Limb (tissue), 2 donors: ENCODE results near the gene OR3A2.
"Not testable (repeated sequence)": the region's sequence is repeated elsewhere in the genome, so short reads cannot be mapped to it uniquely, and the experiment has no call there.

Source experiments
- DNase-seq, 2 donors: peaks; one replicate each; pipeline ENCODE4 v3.0.0-alpha.2; 2016; ENCODE audit errors: extremely low spot score in 2 of 2

Gene OR3A2

DNA sequence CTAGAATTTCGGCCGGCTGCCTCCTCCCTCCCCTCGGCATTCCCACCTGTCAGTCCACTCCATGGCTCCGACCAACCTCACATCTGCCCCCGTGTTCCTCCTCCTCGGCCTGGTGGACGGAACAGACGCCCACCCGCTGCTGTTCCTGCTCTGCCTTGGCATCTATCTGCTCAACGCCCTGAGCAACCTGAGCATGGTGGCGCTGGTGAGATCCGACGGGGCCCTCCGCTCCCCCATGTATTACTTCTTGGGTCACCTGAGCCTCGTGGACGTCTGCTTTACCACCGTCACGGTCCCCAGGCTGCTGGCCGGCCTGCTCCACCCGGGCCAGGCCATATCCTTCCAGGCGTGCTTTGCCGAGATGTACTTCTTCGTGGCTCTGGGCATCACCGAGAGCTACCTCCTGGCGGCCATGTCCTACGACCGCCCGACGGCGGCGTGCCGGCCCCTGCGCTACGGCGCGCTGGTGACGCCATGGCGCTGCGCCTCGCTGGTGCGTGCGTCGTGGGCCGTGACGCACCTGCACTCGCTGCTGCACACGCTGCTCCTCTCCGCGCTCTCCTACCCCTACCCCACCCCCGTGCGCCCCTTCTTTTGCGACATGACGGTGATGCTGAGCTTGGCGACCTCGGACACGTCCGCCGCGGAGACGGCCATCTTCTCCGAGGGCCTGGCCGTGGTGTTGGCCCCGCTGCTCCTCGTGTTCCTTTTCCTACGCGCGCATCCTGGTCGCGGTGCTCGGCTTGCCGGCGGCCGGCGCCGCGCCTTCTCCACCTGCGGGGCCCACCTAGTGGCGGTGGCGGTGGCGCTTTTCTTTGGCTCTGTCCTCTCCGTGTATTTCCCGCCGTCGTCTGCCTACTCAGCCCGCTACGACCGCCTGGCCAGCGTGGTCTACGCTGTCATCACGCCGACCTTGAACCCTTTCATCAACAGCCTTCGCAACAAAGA, at the start of gene OR3A2:
Gene OR3A2, minus strand, starts transcription at position 440 of the 948 bp plus-strand sequence.
- no peak for DNase-seq

DNA sequence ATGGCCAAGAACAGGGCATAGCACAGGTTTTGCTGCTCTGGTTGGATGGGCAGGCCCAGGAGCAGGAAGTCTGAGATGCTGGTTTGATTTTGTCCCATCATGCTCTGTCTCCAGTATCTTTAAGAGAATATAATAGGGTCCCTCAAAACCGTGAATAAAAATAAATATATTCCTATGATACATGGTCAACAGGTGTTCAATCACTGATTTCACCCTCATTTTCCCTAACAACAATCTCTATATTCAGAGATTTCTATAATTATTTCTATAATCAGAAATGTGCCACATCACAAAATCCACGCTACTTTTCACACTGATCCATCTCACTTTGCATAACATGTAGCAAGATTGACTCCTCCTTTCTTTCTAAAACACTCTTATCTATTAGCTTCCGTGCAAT, 47.6 kb upstream of the OR3A2 start, which contains the start of gene OR1E2:
Gene OR1E2, minus strand, starts transcription at position 101 of the 400 bp plus-strand sequence. Its CDS starts 0 bp downstream, at position 101.
- no peak for DNase-seq

DNA sequence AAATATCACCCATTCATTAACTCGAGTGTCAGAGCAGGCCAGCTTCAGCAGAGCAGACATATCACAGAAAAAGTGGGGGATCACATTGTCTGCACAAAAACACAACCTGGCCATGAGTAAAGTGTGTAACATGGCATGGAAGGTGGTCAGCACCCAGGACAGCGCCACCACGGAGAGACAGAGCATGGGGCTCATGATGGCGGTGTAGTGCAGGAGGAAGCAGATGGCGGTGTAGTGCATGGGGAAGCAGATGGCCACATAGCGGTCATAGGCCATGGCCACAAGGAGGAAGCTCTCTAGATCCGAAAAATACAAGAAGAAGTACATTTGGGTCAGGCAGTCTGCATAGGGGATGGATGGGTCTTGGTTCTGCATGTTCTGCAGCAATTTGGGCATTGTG, 47.1 kb upstream of the OR3A2 start:
- DNase-seq = not testable (repeated sequence)

DNA sequence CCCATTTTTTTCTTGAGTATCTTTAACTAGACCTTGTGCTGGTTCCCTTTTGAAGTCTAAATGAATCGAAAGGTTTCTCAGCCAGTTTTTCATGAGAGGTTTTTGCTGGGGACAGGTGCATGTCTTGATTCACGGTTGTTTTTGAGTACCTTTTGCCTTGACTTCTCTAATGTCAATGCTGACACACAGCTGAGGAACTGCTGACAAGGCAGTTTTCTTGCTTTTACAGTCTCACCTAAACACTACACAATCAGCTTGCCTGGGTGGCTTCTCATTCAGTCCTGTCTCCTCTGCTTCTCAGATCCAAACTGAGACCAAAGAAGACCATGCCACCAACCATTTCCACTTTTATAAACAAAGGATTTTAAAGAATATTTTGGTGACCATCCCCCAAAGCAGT, 32.1 kb upstream of the OR3A2 start:
- DNase-seq = no peak

DNA sequence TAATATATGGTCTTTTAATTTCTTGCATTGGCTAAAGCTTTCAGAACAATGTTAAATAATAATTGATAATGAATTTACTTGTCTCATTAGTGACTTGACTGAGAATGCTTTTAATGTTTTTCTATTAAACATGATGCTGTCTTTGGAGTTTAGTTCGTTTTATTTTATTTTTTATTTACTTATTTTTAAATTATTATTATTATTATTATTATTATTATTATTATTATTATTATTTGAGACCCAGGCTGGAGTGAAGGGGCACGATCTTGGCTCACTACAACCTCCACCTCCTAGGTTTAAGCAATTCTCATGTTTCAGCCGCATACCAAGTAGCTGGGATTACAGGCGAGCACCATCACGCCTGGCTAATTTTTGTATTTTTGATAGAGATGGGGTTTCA, 29.5 kb upstream of the OR3A2 start:
- DNase-seq = no peak

DNA sequence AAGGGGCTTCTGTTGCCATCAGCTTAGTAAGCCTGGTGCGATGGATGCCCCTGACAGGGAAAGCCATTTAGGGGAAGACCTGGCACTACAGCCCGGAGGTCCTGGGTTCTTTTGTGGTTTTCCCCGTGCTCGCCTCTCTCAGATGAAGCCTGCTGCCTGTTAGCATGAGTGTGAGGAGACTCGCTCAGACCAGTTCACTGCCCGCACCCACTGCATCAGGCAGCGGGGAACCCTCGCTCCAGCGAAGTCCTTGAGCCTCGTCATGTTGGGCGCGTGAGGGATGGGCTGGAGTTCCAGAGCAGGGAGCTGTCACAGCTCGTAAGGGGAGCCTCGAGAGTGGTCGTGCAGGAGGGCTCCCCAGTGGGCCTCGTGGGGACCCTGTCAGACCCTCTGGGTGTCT, 26.1 kb upstream of the OR3A2 start:
- not testable (repeated sequence) for DNase-seq

DNA sequence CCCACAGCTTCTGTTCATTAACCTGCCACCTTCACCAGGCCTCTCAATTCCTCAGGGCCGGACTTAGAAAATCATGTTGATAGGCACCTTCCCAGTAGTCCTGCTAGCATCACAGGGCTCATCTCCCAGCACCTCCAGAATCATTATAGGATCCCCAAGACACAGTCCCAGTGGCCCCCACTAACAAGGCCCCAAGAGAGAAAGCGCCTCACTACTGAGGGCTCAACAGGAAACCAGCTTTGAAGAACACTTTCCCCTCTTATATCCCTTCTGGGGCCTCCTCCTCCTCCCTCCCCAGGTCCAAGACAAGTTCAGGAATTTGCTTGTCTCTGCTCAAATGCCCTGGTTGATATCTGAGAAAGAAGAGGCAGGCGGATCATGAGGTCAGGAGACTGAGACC, 25.0 kb upstream of the OR3A2 start, which contains the start of gene OR3A3:
Gene OR3A3, plus strand, starts transcription at position 301 of the 400 bp plus-strand sequence.
- no peak for DNase-seq

DNA sequence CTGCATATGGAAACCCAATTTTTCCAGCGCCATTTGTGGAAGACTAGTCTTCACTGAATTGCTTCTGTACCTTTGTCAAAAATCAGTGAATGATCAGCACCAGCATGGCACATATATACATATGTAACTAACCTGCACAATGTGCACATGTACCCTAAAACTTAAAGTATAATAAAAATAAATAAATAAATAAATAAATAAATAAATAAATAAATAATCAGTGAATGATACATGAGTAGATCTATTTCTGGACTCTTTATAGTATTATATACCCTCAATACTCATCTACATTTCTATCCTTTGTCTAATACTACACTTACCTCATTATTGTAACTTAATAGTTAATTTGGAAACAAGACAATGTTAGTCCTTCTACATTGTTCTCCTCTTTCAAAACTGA, 17.7 kb upstream of the OR3A2 start:
- DNase-seq = not testable (repeated sequence)

DNA sequence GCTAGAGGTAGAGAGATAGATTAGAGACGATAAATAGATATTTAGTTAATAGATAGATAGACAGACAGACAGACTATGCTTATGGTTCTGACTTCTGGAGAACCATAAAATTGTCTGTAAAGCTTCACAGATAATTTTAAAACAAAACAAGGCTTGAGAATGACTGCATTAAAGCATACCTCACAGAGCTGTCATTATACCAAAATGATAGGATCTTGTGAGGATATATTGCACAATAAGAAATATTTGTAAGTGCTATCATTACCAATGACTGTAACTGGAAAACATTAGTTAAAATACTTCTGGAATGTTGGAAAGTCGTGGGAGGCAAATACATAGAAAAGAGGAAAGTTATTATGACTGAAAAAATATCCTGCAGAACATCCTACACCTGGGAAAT, 15.7 kb upstream of the OR3A2 start:
- DNase-seq = no peak

DNA sequence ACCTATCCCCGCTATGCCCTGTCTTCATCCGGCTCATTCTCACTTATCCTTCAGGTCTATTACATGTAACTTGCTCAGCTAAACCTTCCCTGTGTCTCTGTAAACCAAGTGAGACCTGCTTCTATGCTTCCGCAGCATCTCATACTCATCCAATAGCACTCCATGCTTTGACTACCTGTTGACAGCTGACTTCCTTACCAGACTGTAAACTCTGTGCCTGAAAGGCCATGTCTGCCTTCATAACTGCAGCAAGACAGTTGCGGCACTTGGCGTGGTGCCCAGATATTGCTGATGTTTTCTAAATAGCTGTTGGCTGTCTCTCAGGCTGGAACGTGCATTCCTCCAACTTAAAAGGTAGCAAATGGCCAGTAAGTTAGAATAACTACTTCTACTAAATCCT, 13.9 kb upstream of the OR3A2 start:
- no peak for DNase-seq

DNA sequence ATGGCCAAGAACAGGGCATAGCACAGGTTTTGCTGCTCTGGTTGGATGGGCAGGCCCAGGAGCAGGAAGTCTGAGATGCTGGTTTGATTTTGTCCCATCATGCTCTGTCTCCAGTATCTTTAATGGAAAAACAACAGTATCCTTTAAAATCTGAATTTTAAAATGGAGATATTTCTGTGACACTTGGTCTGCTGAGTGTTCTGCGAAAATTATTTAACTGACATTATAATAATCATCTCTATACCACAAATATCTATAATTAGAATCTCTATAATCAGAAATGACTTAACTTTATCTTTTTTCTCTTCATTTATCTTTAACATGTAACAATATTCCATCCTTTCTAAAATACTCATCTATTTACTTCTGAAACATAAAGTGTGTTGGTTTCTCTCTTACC, 12.2 kb upstream of the OR3A2 start, which contains the start of gene OR1E1:
Gene OR1E1, minus strand, starts transcription at position 101 of the 400 bp plus-strand sequence. Its CDS starts 0 bp downstream, at position 101.
- no peak for DNase-seq

DNA sequence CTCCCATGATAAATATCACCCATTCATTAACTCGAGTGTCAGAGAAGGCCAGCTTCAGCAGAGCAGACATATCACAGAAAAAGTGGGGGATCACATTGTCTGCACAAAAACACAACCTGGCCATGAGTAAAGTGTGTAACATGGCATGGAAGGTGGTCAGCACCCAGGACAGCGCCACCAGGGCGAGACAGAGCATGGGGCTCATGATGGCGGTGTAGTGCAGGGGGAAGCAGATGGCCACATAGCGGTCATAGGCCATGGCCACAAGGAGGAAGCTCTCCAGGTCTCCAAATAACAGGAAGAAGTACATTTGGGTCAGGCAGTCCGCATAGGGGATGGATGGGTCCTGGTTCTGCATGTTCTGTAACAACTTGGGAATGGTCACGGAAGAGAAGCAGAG, 11.7 kb upstream of the OR3A2 start:
- DNase-seq = not testable (repeated sequence)

DNA sequence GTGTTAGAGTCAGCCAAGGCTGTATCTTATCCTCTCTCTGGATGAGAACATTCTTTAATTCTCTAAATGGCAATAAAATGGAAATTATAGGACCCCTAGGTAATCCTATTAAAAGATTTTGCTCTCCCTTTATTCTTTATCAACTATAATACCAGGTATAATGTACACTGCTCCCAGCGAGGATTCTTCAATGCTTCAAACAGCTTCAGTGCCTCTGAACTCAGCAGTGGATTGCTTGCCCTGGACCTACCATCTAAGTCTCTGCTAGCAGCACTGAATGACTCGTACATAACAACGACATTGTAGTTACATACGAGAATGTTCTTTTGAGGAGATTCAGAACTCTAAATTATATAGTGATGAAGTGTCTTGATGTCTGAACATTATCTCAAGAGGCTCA, 3.7 kb upstream of the OR3A2 start:
- DNase-seq = no peak

DNA sequence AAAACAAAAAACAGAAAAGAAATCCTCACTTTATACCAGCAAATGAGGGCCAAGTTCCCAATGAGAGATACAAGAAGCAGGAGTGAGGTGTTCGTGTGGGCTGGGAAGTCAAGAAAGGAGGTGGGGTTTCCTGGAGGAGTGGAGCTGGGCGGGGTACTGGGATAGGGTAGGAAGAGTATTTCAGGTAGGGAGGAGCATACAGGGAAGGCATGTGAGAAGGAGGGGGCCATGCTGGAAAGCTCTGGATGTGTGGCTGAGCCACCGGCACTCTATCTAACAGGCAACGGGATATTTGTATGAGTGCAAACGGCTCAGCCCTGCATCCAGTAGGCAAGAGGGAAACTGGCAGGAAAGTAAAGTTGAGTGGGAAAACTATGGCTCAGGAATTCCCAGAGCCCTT, 4.2 kb downstream of the OR3A2 start:
- no peak for DNase-seq

DNA sequence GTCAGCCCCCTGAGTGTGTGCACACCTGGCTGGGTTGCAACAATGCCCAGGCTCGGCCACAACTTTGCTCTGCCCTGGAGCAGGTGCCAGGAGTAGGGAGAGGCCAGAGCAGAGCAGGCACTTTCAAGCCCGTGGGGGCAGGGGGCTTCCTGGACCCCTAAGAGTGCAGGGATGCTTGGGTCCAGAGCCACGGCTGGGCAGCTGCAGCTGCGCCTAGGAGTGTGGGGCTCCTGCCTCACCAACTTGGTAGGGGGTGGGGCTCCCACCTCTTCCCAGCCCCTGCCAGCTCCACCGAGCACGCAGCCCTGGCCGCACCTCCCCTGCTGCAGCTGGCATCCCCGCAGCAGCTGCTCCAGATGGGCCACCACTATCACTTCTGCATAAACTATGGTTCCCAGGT, 7.8 kb downstream of the OR3A2 start:
- no peak for DNase-seq

DNA sequence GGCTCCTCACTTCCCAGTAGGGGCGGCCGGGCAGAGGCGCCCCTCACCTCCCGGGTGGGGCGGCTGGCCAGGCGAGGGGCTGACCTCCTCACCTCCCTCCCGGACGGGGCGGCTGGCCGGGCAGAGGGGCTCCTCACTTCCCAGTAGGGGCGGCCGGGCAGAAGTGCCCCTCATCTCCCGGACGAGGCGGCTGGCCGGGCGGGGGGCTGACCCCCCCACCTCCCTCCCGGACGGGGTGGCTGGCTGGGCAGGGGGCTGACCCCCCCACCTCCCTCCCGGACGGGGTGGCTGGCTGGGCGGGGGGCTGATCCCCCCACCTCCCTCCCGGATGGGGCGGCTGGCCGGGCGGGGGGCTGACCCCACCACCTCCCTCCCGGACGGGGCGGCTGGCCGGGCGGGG, 14.9 kb downstream of the OR3A2 start:
- not testable (repeated sequence) for DNase-seq

DNA sequence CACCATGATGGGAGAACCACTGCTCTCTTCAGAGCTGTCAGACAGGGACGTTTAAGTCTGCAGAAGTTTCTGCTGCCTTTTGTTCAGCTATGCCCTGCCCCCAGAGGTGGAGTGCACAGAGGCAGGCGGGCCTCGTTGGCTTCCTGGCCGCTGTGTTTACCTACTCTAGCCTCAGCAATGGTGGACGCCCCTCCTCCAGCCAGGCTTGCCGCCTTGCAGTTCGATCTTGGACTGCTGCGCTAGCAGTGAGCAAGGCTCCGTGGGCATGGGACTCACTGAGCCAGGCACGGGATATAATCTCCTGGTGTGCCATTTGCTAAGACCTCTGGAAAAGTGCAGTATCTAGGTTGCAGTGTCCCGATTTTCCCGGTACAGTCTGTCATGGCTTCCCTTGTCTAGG, 43.3 kb downstream of the OR3A2 start:
- DNase-seq = not testable (repeated sequence)

DNA sequence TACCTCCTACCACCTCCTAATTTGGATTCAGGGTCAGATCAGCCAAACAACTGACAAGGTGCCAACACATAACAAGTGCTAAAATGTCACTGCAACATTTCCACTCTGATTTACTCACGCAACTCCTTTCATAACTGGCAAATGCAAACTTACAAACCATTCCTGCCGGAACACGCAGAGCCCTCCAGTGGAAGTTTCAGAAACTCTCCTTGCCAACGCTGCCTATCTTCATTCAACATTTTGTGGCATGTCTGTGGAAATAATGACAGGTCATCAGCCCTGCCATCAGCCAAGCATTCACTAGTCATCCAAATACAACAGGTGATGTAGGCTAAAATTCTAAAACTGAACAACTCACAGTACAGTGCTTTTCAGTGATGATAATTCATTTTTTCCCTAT, 50.2 kb downstream of the OR3A2 start:
- DNase-seq = no peak

DNA sequence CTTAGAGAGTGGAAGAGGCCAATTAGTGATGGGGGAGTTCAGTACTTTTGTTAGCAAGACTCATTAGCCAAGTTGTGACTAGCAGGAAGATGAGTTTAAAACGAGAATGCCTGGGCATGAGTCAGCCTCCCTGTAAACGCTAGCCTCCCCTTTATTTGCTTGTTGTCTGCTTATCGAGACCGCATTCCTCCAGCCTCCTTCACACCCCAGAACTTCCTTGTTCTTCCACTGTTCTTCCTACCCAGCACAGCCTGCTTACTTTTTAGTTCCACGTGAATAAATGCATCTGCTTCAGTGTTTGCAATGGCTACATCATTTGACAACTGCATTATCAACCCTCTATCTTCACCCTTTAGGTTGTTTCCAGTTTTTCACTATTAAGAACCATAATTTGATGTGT, 67.8 kb downstream of the OR3A2 start:
- DNase-seq = no peak

DNA sequence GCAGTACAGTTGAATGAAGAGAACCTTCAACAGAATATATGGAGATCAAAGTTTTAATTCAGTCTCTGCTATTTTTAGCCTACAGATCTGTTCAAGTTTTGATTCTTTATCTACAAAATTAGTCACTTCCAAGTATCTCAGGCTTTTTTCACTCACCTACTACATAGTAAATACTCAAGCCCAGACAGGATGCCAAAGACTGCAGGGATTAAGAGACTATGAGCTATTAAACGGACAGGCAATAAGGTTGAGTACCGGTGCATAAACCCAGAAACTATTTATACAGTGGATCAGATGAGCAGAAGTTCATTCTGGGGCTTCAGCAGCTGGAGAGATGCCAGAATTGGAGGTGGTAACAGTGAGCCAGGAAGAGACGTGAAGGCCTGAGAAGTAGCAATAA, 69.3 kb downstream of the OR3A2 start:
- DNase-seq = no peak

DNA sequence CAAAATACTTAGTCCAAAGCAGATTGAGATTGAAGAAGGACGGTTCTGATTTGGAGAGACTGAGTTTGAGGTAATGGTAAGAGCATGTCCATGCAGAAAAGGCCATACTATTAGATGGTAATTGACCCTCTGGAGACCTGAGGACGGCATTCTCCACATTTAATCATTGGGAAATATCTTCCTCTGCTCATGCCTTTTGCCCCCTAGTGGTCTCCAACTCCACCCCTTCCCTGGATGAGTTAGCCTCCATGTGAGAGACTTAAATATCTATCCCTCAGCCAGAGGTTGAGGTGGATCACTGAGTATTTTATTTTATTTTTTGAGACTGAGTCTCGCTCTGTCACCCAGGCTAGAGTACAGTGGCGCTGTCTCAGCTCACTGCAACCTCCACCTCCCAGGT, 77.5 kb downstream of the OR3A2 start:
- no peak for DNase-seq

DNA sequence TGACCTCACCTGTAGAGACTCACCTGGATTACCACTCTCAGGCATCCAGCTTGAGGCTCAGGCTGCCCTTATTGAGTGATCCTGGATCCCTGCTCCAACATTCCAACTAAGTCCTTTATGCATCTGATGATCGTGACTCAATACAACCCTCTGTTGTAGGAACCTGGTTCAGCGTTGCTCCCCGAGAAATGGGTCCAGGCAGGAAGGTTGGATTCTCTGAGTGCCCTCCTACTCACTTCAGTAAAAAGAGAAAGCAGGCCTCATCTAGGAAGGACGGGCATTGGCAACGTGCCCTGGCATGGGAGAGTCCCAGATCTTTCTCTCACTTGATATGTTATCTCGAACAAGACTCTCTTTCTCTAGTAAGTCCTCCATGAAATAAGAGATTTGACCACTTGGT, 87.8 kb downstream of the OR3A2 start, which contains the start of gene OR3A1:
Gene OR3A1, minus strand, starts transcription at position 101 of the 400 bp plus-strand sequence. CDS start 5,778 bp downstream, outside the sequence.
- no peak for DNase-seq

DNA sequence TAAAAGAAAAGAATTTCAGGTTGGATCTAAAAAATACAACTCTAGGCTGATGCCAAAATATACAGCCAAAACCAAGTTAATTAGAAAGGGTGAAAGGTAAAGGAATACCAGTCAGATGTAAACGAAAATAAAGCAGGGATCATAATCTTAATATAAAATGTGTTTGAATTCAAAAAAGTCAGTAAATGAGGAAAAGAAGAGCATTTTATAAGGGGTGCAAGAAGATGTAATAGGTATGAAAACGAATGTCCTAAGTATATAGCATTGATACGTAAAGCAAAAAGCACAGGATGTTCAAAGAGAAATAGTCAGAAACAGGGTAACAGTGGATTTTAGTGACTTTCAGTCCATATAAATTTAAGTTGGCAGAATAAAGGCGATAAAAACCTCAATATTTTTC, 90.5 kb downstream of the OR3A2 start:
- no peak for DNase-seq
